Activated T-cell treated with anti-CD3 and anti-CD28 coated beads, Interleukin-2, amount 50 U/mL, for 4 hours (primary cell): ENCODE results near the gene DDX47. TPM values are rescaled to one million over a fixed set of nuclear protein-coding genes. Genes with fewer than 3 reads are reported as not detected.
"Not testable (repeated sequence)": the region's sequence is repeated elsewhere in the genome, so short reads cannot be mapped to it uniquely, and the experiment has no call there.

Source experiments
- ATAC-seq, 2 donors: fragments of 200-7000 bp; cut with Tn5 transposase; one replicate each; pipeline ENCODE4 v1.10.0; 2021
- DNase-seq: peaks from one replicate; pipeline ENCODE4 v3.0.0-alpha.2; 2020
- H3K27me3 Mint-ChIP-seq: one replicate; pipeline ENCODE4 v1.8.0; 2021; ENCODE audit warnings: low read depth, mixed read lengths
- H3K36me3 Mint-ChIP-seq: one replicate; pipeline ENCODE4 v1.8.0; 2022; ENCODE audit warnings: mixed read lengths; ENCODE audit not compliant: insufficient read depth
- H3K4me1 Mint-ChIP-seq: one replicate; pipeline ENCODE4 v1.8.0; 2021; ENCODE audit warnings: low read depth, mixed read lengths
- H3K4me3 Mint-ChIP-seq: one replicate; pipeline ENCODE4 v1.8.0; 2021; ENCODE audit warnings: mild to moderate bottlenecking, moderate library complexity, mixed read lengths
- H3K9me3 Mint-ChIP-seq: one replicate; pipeline ENCODE4 v1.8.0; 2021; ENCODE audit warnings: mixed read lengths
- total RNA-seq, 3 donors: library from RNA; stranded (reverse); gene quantifications; one replicate each; pipeline ENCODE4 v1.2.1, GENCODE V29; 2021

DDX47 gene
- total RNA-seq, 3 donors from 2014 or later: 128 to 141 (median 137) TPM

DNA sequence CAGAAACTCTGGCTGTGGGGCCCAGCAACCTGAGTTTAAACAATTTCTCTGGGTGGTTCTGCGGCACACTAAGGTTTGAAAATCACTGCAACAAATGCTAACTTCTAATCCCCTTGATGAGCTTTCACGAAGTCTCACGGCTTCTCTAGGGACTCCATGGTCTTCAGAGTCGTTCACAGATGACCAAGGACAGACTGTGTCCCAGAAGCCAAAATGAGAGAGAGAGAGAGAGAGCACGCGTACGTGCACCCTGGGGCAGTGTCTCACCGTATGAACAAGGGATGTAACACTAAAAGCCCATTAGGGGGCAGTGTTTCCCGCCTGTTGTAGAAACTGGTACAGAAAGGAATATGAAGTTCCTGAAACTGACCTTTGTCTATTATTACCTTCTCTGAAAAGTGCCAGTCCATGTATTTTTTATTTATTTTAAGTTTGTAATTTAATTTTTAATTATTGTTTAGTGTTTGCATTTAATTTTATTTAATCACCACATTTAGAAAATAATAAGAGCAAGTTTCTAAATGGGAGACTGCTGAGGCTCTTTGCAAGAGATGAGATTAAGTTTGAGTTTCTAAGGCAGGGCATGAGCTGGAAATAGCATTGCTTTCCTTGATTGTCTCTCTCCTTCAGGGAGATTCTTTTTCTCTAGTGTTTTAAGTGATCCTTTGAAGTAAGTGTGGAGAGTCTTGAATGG lies 24.3 kb upstream of the DDX47 start:
- H3K9me3 Mint-ChIP-seq: no peaks in the 10 kb centered on the region

DNA sequence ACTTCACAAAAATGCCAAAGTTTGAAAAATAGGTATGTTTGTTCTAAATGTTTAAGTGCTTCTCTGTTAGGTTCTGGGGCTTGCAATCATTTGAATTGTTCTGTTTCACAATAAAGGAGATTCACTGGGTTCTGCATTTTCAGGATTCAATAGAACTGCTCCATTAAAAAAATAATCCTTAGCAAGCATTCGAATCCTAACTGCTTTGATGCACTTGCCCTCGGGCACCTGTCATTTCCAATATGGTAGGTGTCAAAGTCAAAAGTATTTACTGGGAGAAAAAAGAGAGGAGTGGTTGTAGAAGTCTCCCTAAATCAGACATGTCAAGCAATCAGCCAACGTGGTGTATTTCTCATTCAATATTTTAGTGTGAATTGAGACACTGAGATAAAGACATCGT lies 22.2 kb upstream of the DDX47 start:
- H3K4me1 Mint-ChIP-seq: peaks cover 20% of the 10 kb centered on the region
- DNase-seq (no peak), ATAC-seq (no peak)
- H3K27me3 Mint-ChIP-seq: no peaks in the 10 kb centered on the region
- H3K9me3 Mint-ChIP-seq: no peaks in the 10 kb centered on the region
- no peaks in the 10 kb centered on the region for H3K36me3 Mint-ChIP-seq
- H3K4me3 Mint-ChIP-seq: no peak overlapping the region

More for the DNA sequence above, 24.3 kb upstream of the DDX47 start:
- peaks cover 26% of the 10 kb centered on the region for H3K4me1 Mint-ChIP-seq
- no peaks in the 10 kb centered on the region for H3K27me3 Mint-ChIP-seq
- H3K36me3 Mint-ChIP-seq: no peaks in the 10 kb centered on the region
- ATAC-seq: peak; percentile 52 to 67
- peak; percentile 55 for DNase-seq
- peak overlapping the region; percentile 83 for H3K4me3 Mint-ChIP-seq

DNA sequence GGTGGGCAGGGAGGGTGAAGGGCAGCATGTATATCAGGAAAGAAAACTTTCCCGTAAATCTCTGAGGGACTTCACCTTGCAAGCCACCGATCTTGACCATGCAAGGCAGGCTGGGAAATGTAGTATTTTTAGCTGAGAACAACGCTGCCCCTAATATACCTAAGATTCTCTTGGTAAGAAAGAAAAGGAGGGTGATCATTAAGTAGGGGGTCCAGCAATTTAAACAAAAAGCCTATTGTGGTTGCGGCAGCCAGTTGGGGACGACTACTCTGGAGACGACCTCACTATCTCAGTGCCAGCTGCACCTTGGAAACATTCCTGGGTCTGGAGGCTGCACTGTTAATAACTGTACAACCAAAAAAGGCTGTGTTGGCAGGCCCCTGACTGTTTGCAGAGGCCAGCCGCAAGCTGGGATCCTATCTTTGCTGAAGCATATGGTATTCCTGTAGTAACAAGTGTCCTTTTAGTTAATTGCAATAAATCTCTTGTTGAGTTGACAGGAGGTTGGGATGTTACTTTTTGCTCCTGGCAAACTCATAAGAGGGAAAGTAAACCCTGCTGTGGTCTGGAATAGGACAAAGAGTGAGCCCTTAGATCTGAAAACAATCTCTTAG lies 21.3 kb upstream of the DDX47 start:
- Mint-ChIP-seq H3K27me3 (no peaks in the 10 kb centered on the region), H3K4me3 (no peak overlapping the region), H3K36me3 (no peaks in the 10 kb centered on the region), H3K9me3 (no peaks in the 10 kb centered on the region), H3K4me1 (peaks cover 15% of the 10 kb centered on the region)
- DNase-seq: no peak
- no peak for ATAC-seq

DNA sequence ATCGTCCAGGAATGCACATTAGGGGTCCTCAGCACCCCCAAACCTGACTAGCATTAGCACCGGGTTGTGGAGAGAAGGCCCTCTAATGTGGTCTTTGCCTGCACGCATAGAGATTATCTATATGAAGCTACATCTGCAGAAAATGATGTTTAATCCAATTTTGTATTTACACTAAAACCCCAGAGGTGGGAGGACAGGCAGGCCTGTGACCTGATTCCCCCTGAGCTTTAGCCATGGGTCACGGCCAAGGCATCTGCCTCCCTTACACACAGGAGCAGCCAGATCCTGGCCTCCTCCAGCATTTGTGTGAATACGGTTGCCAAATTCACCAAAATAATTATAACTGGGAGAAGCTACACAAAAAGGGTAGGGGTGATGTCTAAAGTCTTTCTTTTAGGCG lies 20.7 kb upstream of the DDX47 start:
- H3K27me3 Mint-ChIP-seq: no peaks in the 10 kb centered on the region

DNA sequence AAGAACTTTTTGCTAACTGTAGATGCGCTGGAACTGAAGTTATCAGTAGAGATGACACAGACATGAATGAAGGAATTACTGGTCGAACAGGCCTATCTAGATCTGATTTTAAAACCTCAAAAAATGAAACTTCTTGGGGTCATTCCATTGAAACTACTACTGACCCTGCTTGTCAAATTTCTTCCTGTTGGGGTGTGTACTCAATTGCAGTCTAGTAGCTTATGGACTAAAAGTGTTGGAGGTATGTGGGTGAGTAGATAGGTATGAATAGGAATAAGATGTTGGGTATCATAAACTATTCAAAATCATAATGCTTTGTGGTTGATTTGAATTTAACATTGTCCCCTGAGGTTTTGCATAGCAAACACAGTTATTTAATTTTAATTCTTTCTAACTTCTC lies 18.5 kb upstream of the DDX47 start:
- no peak for ATAC-seq
- no peak for DNase-seq
- Mint-ChIP-seq H3K4me1 (no peaks in the 10 kb centered on the region), H3K27me3 (no peaks in the 10 kb centered on the region), H3K9me3 (no peaks in the 10 kb centered on the region), H3K36me3 (no peaks in the 10 kb centered on the region), H3K4me3 (no peak overlapping the region)

More for the DNA sequence above, 20.7 kb upstream of the DDX47 start:
- Mint-ChIP-seq H3K4me3 (no peak overlapping the region), H3K9me3 (no peaks in the 10 kb centered on the region), H3K4me1 (peaks cover 13% of the 10 kb centered on the region), H3K36me3 (no peaks in the 10 kb centered on the region)
- no peak for DNase-seq
- ATAC-seq: no peak

DNA sequence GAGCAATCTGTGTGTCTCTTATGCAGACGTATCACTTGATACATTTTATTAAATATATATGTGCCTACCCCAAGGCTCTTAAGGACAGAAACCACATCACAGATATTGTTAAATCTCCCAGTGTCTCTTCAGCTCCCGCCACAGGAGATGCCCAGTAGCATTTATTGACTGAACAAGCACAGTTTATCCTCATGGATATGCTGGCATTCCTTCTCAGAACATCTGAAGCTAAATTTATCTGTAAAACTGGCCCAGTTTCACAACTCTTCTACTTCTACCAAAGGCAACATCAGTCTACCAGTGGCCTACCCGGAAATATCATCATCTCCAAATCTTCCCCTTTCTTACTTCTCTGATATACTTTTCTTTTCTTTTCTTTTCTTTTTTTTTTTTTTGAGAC lies 17.0 kb upstream of the DDX47 start:
- DNase-seq: no peak
- Mint-ChIP-seq H3K36me3 (no peaks in the 10 kb centered on the region), H3K4me3 (no peak overlapping the region), H3K27me3 (no peaks in the 10 kb centered on the region), H3K9me3 (no peaks in the 10 kb centered on the region), H3K4me1 (peaks cover 4% of the 10 kb centered on the region)
- ATAC-seq: no peak

DNA sequence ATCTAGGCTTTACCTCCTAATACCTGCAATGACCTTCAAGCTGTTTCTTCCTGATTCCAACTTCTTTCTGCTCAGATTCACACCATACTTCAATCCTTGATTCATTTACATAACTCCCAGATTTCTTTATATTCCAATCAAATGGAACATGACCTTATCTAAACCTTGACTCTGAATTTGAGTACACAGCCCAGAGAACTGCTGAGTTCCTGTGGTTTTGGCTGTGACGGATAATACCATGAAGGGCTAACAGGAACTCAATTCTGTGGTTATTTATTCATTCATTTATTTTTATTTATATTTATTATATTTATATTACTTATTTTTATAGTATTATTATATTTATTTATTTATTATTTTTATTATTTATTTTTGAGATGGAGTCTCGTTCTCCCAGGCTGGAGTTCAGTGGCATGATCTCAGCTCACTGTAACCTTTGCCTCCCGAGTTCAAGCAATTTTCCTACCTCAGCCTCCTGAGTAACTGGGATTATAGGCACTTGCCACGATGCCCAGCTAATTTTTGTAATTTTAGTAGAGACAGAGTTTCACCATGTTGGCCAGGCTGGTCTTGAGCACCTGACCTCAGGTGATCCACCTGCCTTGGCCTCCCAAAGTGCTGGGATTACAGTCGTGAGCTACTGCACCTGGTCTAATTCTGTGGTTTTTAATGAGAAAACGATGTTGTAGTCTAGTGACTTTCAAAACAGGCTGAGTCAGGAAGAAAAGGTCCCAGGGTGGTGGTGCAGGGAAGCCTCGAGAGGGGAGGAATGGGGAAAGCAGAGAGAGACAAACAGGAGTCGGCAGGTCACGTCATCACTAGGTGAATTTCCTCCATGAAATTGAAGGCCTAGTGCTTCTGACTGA lies 16.0 kb upstream of the DDX47 start:
- no peak for DNase-seq
- Mint-ChIP-seq H3K36me3 (no peaks in the 10 kb centered on the region), H3K4me3 (no peak overlapping the region), H3K27me3 (no peaks in the 10 kb centered on the region), H3K9me3 (no peaks in the 10 kb centered on the region), H3K4me1 (peaks cover 9% of the 10 kb centered on the region)
- ATAC-seq: no peak

DNA sequence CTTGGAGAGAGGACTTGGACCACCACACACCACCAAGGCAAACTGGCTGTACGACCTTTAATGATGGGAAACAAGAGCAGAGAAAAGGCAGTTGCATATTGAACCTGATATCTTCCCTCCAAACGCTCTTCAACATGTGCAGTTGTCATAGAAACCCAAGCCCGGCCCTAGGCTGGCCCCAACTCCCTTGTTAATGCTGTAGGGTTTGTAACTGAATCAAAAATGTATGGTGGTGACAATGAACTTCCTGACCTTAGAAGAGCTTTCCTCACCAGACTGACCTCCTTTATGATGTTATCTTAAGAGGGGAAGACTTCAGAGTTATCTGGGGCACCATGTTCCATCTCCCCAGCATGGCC lies 15.4 kb upstream of the DDX47 start:
- no peaks in the 10 kb centered on the region for H3K9me3 Mint-ChIP-seq
- H3K4me3 Mint-ChIP-seq: no peak overlapping the region
- no peak for DNase-seq
- ATAC-seq: no peak
- no peaks in the 10 kb centered on the region for H3K36me3 Mint-ChIP-seq
- H3K27me3 Mint-ChIP-seq: no peaks in the 10 kb centered on the region
- peaks cover 14% of the 10 kb centered on the region for H3K4me1 Mint-ChIP-seq

DNA sequence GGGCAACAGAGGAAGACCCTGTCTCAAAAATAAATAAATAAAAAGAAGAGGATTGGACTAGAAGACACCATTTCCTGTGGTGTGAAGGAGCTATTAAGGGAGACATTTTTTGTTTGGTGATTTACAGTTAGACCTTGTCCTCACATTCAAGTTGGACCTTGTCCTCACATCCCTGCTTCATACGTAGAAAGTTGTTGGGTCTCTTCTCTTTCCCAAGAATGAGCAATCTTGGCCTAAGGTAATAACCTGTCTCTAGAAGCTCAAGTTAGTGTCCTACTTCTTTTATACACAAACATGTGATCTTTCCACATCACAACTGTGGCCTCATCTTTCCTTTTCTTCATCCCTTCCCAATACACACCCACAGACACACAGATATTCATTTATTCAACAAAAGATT lies 14.7 kb upstream of the DDX47 start:
- H3K4me3 Mint-ChIP-seq: no peak overlapping the region
- no peaks in the 10 kb centered on the region for H3K27me3 Mint-ChIP-seq
- H3K36me3 Mint-ChIP-seq: no peaks in the 10 kb centered on the region
- peaks cover 20% of the 10 kb centered on the region for H3K4me1 Mint-ChIP-seq
- no peak for DNase-seq
- H3K9me3 Mint-ChIP-seq: no peaks in the 10 kb centered on the region
- ATAC-seq: no peak

DNA sequence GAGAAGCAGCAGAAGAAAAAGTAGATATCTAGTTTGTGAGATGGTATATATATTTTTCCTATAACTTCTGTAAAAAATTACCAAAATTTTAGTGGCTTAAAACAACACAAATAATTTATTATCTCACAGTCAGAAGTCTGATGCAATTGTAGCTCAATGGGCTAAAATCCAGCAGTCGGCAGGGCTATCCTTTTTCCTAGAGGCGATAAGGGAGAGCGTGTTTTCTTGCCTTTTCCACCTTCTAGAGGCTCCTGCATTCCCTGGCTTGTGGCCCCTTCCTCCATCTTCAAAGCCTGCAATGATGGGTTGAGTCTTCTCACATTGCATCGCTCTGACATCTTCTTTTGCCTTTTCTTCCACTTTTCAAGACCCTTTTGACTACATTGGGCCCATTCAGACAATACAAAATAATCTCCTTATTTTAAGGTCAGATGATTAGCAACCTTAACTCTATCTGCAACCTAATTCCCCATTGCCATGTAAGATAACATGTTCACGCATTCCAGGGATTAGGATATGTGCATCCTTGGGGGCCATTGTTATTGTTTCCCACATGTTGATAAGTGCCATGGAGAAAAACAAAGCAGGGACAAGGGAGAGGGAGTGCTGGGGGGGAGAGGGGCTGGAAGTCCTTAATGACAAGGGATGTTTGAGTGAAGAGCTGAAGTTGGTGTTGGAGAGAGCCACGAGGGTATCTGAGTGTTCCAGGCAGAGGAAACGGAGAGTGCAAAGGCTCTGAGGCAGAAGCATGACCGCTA lies 13.8 kb upstream of the DDX47 start:
- H3K9me3 Mint-ChIP-seq: no peaks in the 10 kb centered on the region
- ATAC-seq (no peak), DNase-seq (no peak)
- no peaks in the 10 kb centered on the region for H3K27me3 Mint-ChIP-seq
- H3K4me1 Mint-ChIP-seq: peaks cover 25% of the 10 kb centered on the region
- no peaks in the 10 kb centered on the region for H3K36me3 Mint-ChIP-seq
- no peak overlapping the region for H3K4me3 Mint-ChIP-seq

DNA sequence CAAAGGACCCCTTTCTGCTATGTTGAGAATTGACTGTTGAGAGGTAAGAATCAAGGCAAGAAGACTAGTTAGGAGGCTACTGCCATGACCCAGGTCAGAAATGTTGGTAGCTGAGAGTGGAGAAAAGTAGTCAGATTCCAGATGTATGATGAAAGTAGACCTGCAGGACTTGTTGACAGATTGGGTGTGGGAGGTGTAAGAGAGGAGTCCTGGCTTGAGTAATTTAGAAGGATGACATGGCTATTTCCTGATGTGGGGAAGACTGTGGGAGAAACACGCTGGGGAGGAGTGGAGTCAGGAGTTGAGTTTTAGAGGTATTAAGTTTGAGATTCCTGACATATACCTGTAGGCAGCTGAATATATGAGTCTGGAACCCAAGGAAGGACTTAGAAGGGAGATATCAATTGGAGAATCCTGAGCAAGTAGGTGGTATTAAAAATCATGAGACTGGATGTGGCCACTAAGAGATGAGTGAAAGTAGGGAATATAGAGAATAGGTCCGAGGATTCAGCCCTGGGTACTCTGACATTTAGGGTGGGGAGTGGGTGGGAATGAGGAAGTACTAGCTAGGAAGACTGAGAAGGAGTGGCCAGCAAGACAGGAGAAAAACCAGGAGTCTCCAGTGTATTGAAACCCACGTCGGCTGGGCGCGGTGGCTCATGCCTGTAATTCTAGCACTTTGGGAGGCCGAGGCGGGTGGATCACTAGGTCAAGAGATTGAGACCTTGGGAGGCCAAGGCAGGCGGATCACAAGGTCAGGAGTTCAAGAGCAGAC lies 12.6 kb upstream of the DDX47 start:
- peaks cover 34% of the 10 kb centered on the region for H3K4me1 Mint-ChIP-seq
- ATAC-seq: no peak
- no peak overlapping the region for H3K4me3 Mint-ChIP-seq
- no peaks in the 10 kb centered on the region for H3K9me3 Mint-ChIP-seq
- DNase-seq: no peak
- H3K27me3 Mint-ChIP-seq: no peaks in the 10 kb centered on the region
- H3K36me3 Mint-ChIP-seq: no peaks in the 10 kb centered on the region

DNA sequence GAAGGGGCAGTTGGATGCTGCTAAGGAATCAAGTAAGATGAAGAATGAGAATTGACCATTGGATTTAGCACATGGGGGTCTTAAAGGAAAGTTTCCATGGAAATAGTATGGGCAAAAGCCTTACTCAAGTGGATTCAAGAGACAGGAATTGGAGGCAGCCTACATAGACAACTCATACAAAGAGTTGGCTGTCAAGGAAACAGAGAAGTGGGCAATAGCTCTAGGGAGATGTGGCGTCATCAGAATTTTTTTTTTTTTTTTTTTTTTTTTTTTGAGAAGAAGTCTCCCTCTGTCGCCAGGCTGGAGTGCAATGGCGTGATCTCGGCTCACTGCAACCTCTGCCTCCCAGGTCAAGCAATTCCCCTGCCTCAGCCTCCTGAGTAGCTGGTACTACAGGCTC lies 11.5 kb upstream of the DDX47 start:
- not testable (repeated sequence) for H3K4me3 Mint-ChIP-seq, ATAC-seq

DNA sequence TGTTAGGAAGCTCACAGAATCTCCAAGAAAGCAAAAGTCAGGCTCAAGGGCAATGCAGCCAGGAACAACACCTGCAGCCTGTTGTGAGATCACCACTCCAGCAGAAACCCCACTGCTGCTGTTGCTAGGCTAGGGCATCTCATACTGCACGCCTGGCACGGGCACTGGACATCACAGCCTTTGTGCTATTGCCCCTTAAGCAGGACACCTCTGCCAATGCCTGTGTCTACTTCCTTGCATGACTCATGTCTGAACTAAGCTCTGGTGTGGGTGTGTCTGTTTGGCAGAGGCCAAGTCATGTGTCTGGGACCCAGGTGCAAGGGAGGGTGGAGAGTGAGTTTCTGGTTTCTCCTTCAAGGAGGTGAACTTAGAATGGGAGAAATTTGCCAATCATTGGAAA lies 10.0 kb upstream of the DDX47 start:
- H3K36me3 Mint-ChIP-seq: no peaks in the 10 kb centered on the region
- ATAC-seq (peak; percentile 64 to 81), DNase-seq (peak; percentile 18)
- H3K9me3 Mint-ChIP-seq: no peaks in the 10 kb centered on the region
- no peak overlapping the region for H3K4me3 Mint-ChIP-seq
- H3K27me3 Mint-ChIP-seq: no peaks in the 10 kb centered on the region
- peaks cover 56% of the 10 kb centered on the region for H3K4me1 Mint-ChIP-seq

More for the DNA sequence above, 11.5 kb upstream of the DDX47 start:
- DNase-seq, H3K27me3 Mint-ChIP-seq, H3K9me3 Mint-ChIP-seq, H3K36me3 Mint-ChIP-seq: not testable (repeated sequence)
- H3K4me1 Mint-ChIP-seq: peaks cover 42% of the 10 kb centered on the region

DNA sequence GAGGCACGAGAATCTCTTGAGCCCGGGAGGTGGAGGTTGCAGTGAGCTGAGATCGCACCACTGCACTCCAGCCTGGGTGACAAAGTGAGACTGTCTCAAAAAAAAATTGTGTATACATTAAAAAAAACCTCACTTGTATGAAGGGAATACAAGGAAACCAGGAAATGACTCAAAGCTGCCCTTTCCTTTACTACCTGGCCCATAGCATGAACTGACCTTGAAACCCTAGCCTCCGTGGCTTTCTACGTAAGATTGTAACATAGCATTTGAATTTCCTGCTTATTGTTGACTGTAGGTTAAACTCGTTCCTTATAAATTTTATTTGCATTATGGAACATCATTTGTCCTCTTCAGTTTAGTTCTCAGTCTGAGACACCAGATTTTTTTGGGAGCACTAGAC lies 9.1 kb upstream of the DDX47 start:
- H3K36me3 Mint-ChIP-seq: no peaks in the 10 kb centered on the region
- ATAC-seq (no peak), DNase-seq (no peak)
- H3K4me1 Mint-ChIP-seq: peaks cover 64% of the 10 kb centered on the region
- no peak overlapping the region for H3K4me3 Mint-ChIP-seq
- no peaks in the 10 kb centered on the region for H3K9me3 Mint-ChIP-seq
- H3K27me3 Mint-ChIP-seq: no peaks in the 10 kb centered on the region
